HUES6 (cell line): ENCODE data around the gene DUSP7.

ENCODE experiments used
- H3K27ac ChIP-seq: 2 replicates; pipeline ENCODE4 v1.7.0; 2013; ENCODE audit warnings: low read depth, mild to moderate bottlenecking, low read length, inconsistent platforms
- H3K27me3 ChIP-seq: 2 replicates; pipeline ENCODE4 v1.6.1; 2013; ENCODE audit warnings: low read length; ENCODE audit not compliant: control insufficient read depth, insufficient read depth
- H3K36me3 ChIP-seq: 2 replicates; pipeline ENCODE4 v1.6.1; 2013; ENCODE audit warnings: low read length; ENCODE audit not compliant: control insufficient read depth, insufficient read depth
- H3K4me1 ChIP-seq: 2 replicates; pipeline ENCODE4 v1.6.1; 2013; ENCODE audit warnings: low read length; ENCODE audit not compliant: control insufficient read depth, insufficient read depth
- H3K4me3 ChIP-seq: 2 replicates; pipeline ENCODE4 v1.5.1; 2013; ENCODE audit warnings: low read depth, low read length
- H3K9ac ChIP-seq: one replicate; pipeline ENCODE4 v1.6.1; 2013; ENCODE audit warnings: mild to moderate bottlenecking, low read length
- H3K9me3 ChIP-seq: 2 replicates; pipeline ENCODE4 v1.6.1; 2013; ENCODE audit warnings: low read depth, low read length; ENCODE audit not compliant: control insufficient read depth, insufficient read depth

Gene DUSP7

DNA sequence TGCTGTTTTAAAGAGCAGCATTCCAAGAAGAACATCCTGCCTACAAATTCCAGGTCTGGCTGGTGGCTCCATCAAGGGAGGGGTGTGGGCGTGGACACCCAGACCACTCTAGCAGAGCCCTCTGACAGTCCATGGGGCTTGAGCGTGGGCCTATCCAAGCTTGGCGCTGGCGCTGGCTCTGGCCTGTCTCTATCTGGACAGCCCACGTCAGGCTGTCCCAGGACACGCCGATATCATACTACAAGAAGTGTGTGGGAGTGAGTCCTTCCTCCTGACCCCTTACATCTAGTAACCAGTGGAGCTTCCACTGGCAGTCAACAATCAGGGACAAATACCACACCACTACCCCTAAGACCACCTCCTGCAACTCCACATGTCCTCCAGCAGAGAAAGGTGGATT is 17.1 kb upstream of the DUSP7 start:
- H3K27me3 ChIP-seq = no peaks in the 10 kb centered on the region
- peaks cover 24% of the 10 kb centered on the region for H3K36me3 ChIP-seq
- no peak overlapping the region for H3K9ac ChIP-seq
- H3K27ac ChIP-seq = no peak overlapping the region
- H3K4me3 ChIP-seq = no peak overlapping the region
- H3K4me1 ChIP-seq = peaks cover 3% of the 10 kb centered on the region; the same call in 1 of the 2 replicates
- H3K9me3 ChIP-seq = no peaks in the 10 kb centered on the region

DNA sequence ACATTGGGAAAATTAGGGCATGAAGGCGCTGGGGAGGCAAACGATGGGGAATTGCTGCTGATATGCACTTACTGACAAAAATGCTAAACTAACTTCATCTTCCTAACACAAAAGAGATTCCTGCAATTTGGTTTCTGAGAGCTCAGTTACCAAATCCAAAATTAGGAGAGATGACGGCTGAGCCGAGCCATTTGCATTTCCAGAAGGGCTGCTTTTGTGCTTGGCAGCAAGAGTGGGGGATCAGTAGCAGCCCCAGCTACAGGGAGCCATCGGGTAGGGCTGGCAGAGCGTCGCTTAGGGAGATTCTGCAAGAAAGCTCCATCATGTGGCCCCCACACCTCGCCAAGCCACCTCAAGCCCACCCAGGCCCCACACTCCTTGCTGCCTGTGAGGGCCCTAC is 16.1 kb upstream of the DUSP7 start:
- Histone ChIP-seq H3K4me3 (no peak overlapping the region), H3K36me3 (peaks cover 24% of the 10 kb centered on the region), H3K27ac (no peak overlapping the region), H3K9ac (no peak overlapping the region), H3K4me1 (no peaks in the 10 kb centered on the region), H3K27me3 (no peaks in the 10 kb centered on the region), H3K9me3 (no peaks in the 10 kb centered on the region)

DNA sequence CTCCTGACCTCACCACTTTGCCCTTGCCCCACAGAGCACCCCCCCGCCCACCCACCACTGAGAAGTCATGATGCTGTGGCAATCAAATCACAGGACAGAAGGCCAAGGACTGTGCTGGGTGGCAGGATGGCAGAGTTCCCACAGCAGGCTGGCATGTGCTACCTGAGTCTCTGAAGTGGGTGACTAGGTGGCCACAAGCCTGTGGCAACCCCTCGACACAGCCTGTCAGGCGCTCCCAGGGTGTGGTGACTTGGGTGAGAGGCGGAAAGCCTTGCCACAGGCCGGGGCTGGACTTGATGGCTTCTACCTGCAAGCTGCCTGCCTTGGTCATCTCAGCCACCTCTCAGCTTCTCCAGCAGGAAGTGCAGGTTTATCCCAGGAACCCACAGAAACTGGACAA is 15.6 kb upstream of the DUSP7 start:
- Histone ChIP-seq H3K9me3 (no peaks in the 10 kb centered on the region), H3K27me3 (no peaks in the 10 kb centered on the region), H3K27ac (no peak overlapping the region), H3K4me3 (no peak overlapping the region), H3K4me1 (no peaks in the 10 kb centered on the region), H3K9ac (no peak overlapping the region), H3K36me3 (peaks cover 24% of the 10 kb centered on the region)

DNA sequence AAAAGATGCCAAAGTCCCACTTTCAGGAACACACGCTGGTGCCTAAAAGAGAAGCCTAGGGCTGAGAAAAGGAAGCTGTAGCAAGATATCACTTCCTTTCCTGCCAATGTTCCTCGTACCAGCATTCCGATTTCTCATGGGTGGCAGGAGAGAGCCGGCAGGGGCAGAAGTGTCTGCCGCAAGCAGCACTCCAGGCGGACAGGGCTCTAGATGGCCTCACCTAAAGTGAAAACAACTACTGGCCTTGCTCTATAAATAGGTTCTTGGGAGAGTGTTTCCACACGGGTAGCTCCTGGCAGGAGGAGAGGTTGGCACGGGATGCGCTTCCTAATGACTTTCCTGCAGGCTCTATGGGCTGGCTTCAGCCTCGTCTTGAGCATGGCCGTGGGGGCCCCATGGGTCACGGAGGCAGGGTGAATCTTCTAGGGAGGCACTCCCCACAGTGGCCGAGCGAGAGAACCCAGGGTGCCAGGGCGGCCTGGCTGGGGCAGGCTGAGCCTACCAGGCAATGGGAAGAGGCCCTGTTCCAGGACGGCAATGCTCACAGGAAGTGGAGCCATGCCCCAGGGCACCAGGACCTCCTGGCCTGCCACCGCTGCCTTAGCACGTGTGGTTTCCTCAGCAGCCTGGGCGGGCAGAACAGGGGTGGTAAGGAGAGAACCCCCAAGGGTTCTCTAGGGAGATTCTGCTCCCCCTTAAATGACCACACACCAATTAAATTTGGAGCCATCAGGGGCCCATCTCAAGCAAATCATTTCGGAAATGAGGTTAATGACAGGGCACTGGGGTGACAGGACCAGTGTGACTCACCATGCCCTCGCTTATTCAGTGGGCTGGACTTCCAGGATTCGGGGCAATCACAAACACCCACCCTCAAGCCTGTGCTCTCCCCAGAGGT is 14.6 kb upstream of the DUSP7 start:
- Histone ChIP-seq H3K4me3 (no peak overlapping the region), H3K9me3 (no peaks in the 10 kb centered on the region), H3K4me1 (no peaks in the 10 kb centered on the region), H3K27me3 (no peaks in the 10 kb centered on the region), H3K36me3 (peaks cover 24% of the 10 kb centered on the region), H3K9ac (no peak overlapping the region), H3K27ac (no peak overlapping the region)

DNA sequence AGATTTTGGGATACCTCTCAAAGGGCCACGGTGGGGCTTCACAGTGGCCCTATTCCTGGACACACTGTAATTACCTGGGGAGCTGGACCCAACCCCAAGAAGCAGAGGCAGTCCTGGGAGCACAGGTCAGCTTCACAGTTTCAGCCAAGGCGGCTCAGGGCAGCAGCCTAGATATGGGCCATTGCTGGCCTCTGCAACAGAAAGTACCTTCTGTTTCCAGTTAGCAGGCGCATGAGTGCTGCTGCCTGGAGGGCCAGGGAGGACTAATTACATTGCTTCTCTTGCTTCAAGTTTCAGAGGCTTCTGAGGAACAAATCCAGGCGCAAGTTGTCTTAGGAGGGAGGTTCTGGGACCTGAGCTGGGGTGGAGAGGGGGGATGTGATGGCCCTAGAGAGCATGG is 13.5 kb upstream of the DUSP7 start:
- Histone ChIP-seq H3K27ac (no peak overlapping the region), H3K27me3 (no peaks in the 10 kb centered on the region), H3K9ac (no peak overlapping the region), H3K9me3 (no peaks in the 10 kb centered on the region), H3K36me3 (peaks cover 14% of the 10 kb centered on the region), H3K4me3 (no peak overlapping the region), H3K4me1 (no peaks in the 10 kb centered on the region; the same call in 1 of the 2 replicates)

DNA sequence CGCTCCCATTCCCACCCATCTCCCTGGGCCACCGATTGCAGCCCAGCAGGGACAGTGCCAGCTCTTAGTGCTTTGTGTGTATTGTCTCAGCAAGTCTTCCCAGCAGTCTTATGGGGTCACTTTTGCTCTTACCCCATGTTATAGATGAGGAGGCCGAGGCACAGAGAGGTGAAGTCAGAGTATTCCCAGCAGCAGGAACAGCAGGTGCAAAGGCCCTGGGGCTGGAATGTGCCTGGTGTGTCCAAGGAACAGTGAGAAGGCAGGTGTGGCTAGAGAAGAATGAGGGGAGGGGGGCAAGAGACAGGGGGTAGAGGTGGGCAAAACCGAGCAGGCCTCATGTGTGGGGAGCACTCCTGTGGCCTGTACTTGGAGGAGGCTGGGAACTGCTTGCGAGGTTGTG is 12.8 kb upstream of the DUSP7 start:
- no peak overlapping the region for H3K9ac ChIP-seq
- H3K9me3 ChIP-seq = no peaks in the 10 kb centered on the region
- peaks cover 6% of the 10 kb centered on the region for H3K36me3 ChIP-seq
- H3K27me3 ChIP-seq = no peaks in the 10 kb centered on the region
- no peak overlapping the region for H3K4me3 ChIP-seq
- no peak overlapping the region for H3K27ac ChIP-seq
- no peaks in the 10 kb centered on the region; the same call in 1 of the 2 replicates for H3K4me1 ChIP-seq

DNA sequence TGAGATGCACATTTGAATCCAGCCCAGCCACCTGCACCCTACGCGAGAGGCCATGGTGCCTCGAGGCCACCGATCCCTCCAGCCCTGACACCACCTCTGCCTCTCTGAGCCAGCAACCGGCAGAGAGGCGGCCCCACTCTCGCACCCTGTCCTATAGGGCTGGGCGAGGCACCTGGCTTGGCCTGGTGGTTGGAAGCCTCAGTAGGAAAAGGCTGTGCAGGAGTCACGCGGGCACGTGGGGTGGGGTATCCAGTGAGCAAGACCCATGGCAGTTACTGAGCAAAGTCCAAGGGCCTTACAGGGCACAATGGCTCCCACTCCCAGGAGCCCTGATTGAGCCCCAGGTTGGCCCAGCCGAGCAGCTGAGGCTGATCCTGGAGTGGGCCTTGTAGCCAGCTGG is 12.4 kb upstream of the DUSP7 start:
- peaks cover 2% of the 10 kb centered on the region; the same call in 1 of the 2 replicates for H3K36me3 ChIP-seq
- H3K27me3 ChIP-seq = no peaks in the 10 kb centered on the region
- no peaks in the 10 kb centered on the region for H3K9me3 ChIP-seq
- no peak overlapping the region for H3K27ac ChIP-seq
- no peak overlapping the region for H3K9ac ChIP-seq
- H3K4me3 ChIP-seq = no peak overlapping the region
- H3K4me1 ChIP-seq = no peaks in the 10 kb centered on the region; the same call in 1 of the 2 replicates

DNA sequence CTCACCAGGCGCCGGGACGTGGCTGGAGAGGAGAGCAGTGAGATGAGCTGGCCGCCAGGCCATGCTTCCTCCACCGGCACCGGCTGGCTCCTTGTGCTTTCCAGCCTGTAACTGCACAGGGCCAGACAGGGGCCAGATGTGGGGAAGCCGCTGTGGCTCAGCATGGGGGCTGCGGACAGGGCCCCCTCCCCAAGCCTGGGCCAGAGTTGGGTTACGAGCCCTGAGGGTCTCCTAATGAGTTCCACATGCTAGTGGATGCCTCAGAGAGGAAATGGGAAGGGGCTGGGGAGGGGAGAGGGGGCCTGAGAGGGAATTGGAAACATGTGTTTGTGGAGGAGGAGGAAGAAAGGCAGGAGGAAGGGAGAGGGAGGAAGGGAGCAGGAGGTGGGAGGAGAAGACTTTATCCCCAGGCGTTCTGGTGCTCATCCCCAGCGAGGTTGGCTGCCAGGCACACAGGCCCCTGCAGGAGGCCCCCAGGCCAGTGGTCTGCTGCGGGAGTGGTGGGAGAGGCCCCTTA is 11.7 kb upstream of the DUSP7 start:
- no peaks in the 10 kb centered on the region; the same call in 1 of the 2 replicates for H3K4me1 ChIP-seq
- 0 out of 2 replicates have a peak, but pooled peaks cover 2% of the 10 kb centered on the region for H3K36me3 ChIP-seq
- no peaks in the 10 kb centered on the region for H3K9me3 ChIP-seq
- no peak overlapping the region for H3K27ac ChIP-seq
- no peak overlapping the region for H3K9ac ChIP-seq
- no peak overlapping the region for H3K4me3 ChIP-seq
- H3K27me3 ChIP-seq = no peaks in the 10 kb centered on the region

DNA sequence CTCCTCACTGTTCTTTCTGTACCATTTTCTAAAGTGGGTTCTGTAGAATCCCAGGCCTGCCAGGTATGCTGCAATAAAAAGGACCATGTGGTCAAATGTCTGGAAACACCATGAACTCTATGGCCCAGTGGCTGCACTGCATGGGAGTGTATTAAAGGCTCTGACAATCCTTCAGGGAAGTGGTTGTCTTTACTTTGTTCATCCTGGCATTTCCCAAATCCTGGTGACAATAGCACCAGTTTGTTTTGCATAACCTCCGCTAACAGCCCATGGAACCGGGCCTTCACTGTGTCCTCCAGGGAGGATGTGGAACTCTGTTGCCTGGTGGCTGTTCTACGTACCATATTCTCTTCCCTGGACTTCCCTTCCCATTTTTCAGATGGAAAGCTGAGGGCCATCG is 11.2 kb upstream of the DUSP7 start:
- no peaks in the 10 kb centered on the region; the same call in 1 of the 2 replicates for H3K4me1 ChIP-seq
- no peaks in the 10 kb centered on the region for H3K27me3 ChIP-seq
- H3K27ac ChIP-seq = no peak overlapping the region
- 0 out of 2 replicates have a peak, but pooled peaks cover 2% of the 10 kb centered on the region for H3K36me3 ChIP-seq
- no peaks in the 10 kb centered on the region for H3K9me3 ChIP-seq
- H3K9ac ChIP-seq = no peak overlapping the region
- no peak overlapping the region for H3K4me3 ChIP-seq

DNA sequence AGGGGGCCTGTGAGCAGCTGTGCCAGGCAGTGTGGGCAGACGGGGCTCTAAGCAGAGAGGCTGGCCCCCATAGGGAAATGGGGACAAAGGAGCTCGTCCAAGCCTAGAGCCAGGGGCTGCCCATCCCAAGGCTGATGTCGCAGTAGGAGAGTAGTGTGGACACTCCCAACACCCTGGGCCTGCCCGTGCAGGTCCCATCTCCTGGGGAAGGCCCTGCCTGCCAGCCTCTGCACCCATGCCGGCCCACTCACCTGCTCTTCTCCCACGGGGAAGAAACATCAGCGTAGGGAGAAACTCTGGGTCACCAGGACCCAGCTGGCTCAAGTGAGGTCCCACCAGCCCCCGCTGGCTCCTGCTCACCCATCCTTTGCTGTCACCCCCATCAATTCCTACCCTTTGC is 10.7 kb upstream of the DUSP7 start:
- 0 out of 2 replicates have a peak, but pooled peaks cover under 1% of the 10 kb centered on the region for H3K36me3 ChIP-seq
- H3K9ac ChIP-seq = no peak overlapping the region
- H3K4me1 ChIP-seq = no peaks in the 10 kb centered on the region; the same call in 1 of the 2 replicates
- H3K4me3 ChIP-seq = no peak overlapping the region
- no peaks in the 10 kb centered on the region for H3K27me3 ChIP-seq
- no peak overlapping the region for H3K27ac ChIP-seq
- H3K9me3 ChIP-seq = no peaks in the 10 kb centered on the region

DNA sequence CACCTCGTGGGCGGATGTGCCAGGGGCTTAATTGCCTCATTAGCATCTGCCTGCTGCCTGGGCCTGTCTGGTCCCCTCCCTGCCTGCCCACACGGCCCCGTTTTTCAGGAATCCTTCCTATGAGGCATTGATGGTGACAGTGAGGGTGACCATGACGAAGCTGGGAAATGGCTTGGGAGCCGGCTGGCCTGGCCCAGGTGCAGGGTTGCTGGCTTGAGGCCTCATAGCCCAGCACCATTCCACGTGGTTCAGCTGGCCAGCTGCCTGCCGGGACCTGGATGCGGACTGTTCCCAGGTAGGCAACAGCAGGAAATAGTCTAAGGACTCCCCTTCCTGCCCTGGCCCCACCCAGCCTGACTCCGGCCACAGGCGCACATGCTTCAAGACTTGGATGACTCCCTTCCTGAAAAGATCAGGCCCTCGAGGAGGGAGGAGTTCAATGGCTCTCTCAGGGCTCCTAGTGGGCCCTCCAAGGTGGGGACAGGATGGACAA is 8.9 kb upstream of the DUSP7 start:
- no peaks in the 10 kb centered on the region for H3K9me3 ChIP-seq
- no peak overlapping the region for H3K27ac ChIP-seq
- H3K4me1 ChIP-seq = no peaks in the 10 kb centered on the region; the same call in 1 of the 2 replicates

More for the DNA sequence above, 8.9 kb upstream of the DUSP7 start:
- H3K4me3 ChIP-seq = no peak overlapping the region
- no peak overlapping the region for H3K9ac ChIP-seq
- no peaks in the 10 kb centered on the region for H3K36me3 ChIP-seq
- H3K27me3 ChIP-seq = no peaks in the 10 kb centered on the region
